SKM-1 (cell line): ENCODE results near the gene ABL2.
"Not testable (repeated sequence)": the region's sequence is repeated elsewhere in the genome, so short reads cannot be mapped to it uniquely, and the experiment has no call there.

ENCODE experiments used
- DNase-seq: peaks from one replicate; lab custom pipeline; 2025; ENCODE audit not compliant: unreplicated experiment; lab: John Stamatoyannopoulos, UW

ABL2 gene

GRCh38 chr1:179170468-179170770 lies 59.1 kb downstream of the ABL2 start:
- not testable (repeated sequence) for DNase-seq

- no peak for DNase-seq
Measured at GRCh38 chr1:179169616-179170467, 59.6 kb downstream of the ABL2 start.

GRCh38 chr1:179168536-179168935 lies 60.9 kb downstream of the ABL2 start:
- no peak for DNase-seq

- no peak for DNase-seq
Measured at GRCh38 chr1:179167955-179168354, 61.5 kb downstream of the ABL2 start.

GRCh38 chr1:179167418-179167777 lies 62.1 kb downstream of the ABL2 start:
- no peak for DNase-seq

GRCh38 chr1:179166663-179167417 lies 62.6 kb downstream of the ABL2 start:
- DNase-seq, result no peak

- DNase-seq, result no peak
Measured at GRCh38 chr1:179164494-179164893, 65.0 kb downstream of the ABL2 start.

- no peak for DNase-seq
Measured at GRCh38 chr1:179156708-179157107, 72.8 kb downstream of the ABL2 start.

- DNase-seq, result no peak
Measured at GRCh38 chr1:179156026-179156425, 73.5 kb downstream of the ABL2 start.

GRCh38 chr1:179155615-179156014 lies 73.9 kb downstream of the ABL2 start:
- no peak for DNase-seq

- DNase-seq, result no peak
Measured at GRCh38 chr1:179154437-179154836, 75.0 kb downstream of the ABL2 start.

GRCh38 chr1:179153217-179153616 lies 76.3 kb downstream of the ABL2 start:
- no peak for DNase-seq

GRCh38 chr1:179151908-179152682 lies 77.4 kb downstream of the ABL2 start:
- DNase-seq, result no peak

GRCh38 chr1:179146911-179147310 lies 82.6 kb downstream of the ABL2 start:
- no peak for DNase-seq

- DNase-seq, result no peak
Measured at GRCh38 chr1:179146476-179146875, 83.0 kb downstream of the ABL2 start.

- DNase-seq, result no peak
Measured at GRCh38 chr1:179145521-179145920, 84.0 kb downstream of the ABL2 start.

GRCh38 chr1:179144626-179145025 lies 84.9 kb downstream of the ABL2 start:
- no peak for DNase-seq

- no peak for DNase-seq
Measured at GRCh38 chr1:179143322-179143721, 86.2 kb downstream of the ABL2 start.

- no peak for DNase-seq
Measured at GRCh38 chr1:179142889-179143299, 86.6 kb downstream of the ABL2 start.

- DNase-seq, result no peak
Measured at GRCh38 chr1:179141592-179142251, 87.8 kb downstream of the ABL2 start.

- DNase-seq, result not testable (repeated sequence)
Measured at GRCh38 chr1:179138755-179139154, 90.7 kb downstream of the ABL2 start.
